ENCODE measurements around the gene RRP1B. TPM values are rescaled to one million over a fixed set of nuclear protein-coding genes. Genes with fewer than 3 reads are reported as not detected.

RRP1B gene
- total and polyA plus RNA-seq, 9 of the 15 experiments (the other 6 are each of a cell fraction or from before 2014, with no cell fraction given), result 6.8 to 66.6 (median 41.9) TPM

DNA sequence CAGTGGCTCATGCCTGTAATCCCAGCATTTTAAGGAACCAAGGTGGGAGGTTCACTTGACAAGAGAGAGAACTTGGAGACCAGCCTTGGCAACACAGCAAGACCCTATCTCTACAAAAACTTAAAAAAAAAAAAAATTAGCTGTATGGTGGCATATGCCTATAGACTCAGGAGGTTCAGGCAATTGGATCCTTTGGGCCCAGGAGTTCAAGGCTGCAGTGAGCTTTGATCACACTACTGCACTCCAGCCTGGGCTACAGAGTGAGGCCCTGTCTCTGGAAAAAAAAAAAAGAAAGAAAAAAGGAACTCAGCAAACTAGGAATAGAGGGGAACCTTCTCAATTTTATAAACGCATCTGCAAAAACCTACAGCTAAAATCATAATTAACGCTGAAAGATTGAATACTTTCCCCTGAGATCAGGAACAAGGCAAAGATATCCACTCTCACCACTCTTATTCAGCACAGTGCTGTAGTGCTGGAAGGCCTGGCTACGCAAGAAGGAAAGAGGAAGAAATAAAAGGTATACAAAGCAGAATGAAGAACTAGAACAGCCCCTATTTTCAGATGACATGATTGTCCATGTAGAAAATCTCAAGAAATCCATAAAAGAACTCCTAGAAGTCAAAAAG is 21.7 kb upstream of the RRP1B start:
- peaks cover 2 to 13% of the 10 kb centered on the region in 2 experiments for H3K27me3 ChIP-seq (ENCODE audit: control insufficient read depth in 2 of 2, insufficient read depth in 2 of 2, low read length in 2 of 2)
- no peaks in the 10 kb centered on the region for H3K36me3 ChIP-seq (ENCODE audit: control insufficient read depth, insufficient read depth, low read length)
- in situ Hi-C loops (cut with MboI), result loop anchor here (25.0 kb wide), 1 partner anchor 475 kb away; the partner anchor contains the start of gene CRYAA
- no peaks in the 10 kb centered on the region for H4K20me1 ChIP-seq (replicated peaks; ENCODE audit: control insufficient read depth, insufficient read depth, low read length)
- intact Hi-C loops (cut with micrococcal nuclease), result no loop called here
- H2AFZ ChIP-seq (ENCODE audit: low read depth, low read length), result no peak overlapping the region
- H3K4me2 ChIP-seq (ENCODE audit: insufficient read depth, low read length), result no peak overlapping the region
- H3K27ac ChIP-seq (ENCODE audit: extremely low read depth, low read depth, low read length), result no peak overlapping the region
- H3K4me1 ChIP-seq (replicated peaks in 1 of 2; ENCODE audit: control insufficient read depth in 2 of 2, insufficient read depth in 2 of 2, low read length in 2 of 2), result no peaks in the 10 kb centered on the region; a peak in 1 of 5 replicates
- no peaks in the 10 kb centered on the region for H3K9me3 ChIP-seq (replicated peaks; ENCODE audit: control insufficient read depth, insufficient read depth, low read depth, low read length)
- H3K4me3 ChIP-seq, result no peak overlapping the region
- BruUV-seq (replicated peaks), result no TSS peak
- no peaks in the 10 kb centered on the region for H3K9me1 ChIP-seq (ENCODE audit: control insufficient read depth, insufficient read depth, low read length)
- POLR2A ChIA-PET, result no interaction called here
- WGBS (ENCODE audit: insufficient coverage, low coverage, missing lambda C conversion rate), result 29% methylated on average over 3 of the region's 3 CpGs
- ATAC-seq (no peak), FAIRE-seq (no peak), DNase-seq (ENCODE audit: extremely low read depth in 1 of 4, low spot score in 3 of 4) (no peak)
- no peaks in the 10 kb centered on the region for H3K79me2 ChIP-seq (ENCODE audit: control insufficient read depth, insufficient read depth, low read length)
- H3K9ac ChIP-seq (ENCODE audit: insufficient read depth in 1 of 2, low read depth in 2 of 2, low read length in 2 of 2), result no peak overlapping the region
- CTCF ChIA-PET (ENCODE audit: low intra/inter-chr PET ratio), result no interaction called here
- TF ChIP-seq, protein P1, sequence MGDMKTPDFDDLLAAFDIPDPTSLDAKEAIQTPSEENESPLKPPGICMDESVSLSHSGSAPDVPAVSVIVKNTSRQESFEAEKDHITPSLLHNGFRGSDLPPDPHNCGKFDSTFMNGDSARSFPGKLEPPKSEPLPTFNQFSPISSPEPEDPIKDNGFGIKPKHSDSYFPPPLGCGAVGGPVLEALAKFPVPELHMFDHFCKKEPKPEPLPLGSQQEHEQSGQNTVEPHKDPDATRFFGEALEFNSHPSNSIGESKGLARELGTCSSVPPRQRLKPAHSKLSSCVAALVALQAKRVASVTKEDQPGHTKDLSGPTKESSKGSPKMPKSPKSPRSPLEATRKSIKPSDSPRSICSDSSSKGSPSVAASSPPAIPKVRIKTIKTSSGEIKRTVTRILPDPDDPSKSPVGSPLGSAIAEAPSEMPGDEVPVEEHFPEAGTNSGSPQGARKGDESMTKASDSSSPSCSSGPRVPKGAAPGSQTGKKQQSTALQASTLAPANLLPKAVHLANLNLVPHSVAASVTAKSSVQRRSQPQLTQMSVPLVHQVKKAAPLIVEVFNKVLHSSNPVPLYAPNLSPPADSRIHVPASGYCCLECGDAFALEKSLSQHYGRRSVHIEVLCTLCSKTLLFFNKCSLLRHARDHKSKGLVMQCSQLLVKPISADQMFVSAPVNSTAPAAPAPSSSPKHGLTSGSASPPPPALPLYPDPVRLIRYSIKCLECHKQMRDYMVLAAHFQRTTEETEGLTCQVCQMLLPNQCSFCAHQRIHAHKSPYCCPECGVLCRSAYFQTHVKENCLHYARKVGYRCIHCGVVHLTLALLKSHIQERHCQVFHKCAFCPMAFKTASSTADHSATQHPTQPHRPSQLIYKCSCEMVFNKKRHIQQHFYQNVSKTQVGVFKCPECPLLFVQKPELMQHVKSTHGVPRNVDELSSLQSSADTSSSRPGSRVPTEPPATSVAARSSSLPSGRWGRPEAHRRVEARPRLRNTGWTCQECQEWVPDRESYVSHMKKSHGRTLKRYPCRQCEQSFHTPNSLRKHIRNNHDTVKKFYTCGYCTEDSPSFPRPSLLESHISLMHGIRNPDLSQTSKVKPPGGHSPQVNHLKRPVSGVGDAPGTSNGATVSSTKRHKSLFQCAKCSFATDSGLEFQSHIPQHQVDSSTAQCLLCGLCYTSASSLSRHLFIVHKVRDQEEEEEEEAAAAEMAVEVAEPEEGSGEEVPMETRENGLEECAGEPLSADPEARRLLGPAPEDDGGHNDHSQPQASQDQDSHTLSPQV (IDR thresholded peaks at IDR 0.05), result no peak
- TF ChIP-seq ZNF232 (CRISPR knock-in tag; IDR thresholded peaks at IDR 0.05), result no peak
- no peak for TF ChIP-seq MAZ (CRISPR knock-in tag; conservative IDR thresholded peaks at IDR 0.05 in 1 of 2, IDR thresholded peaks at IDR 0.05 in 1 of 2)
- no peak for TF ChIP-seq ZC3H4 (CRISPR knock-in tag; IDR thresholded peaks at IDR 0.05; ENCODE audit: borderline replicate concordance)
- no peak for TF ChIP-seq ZBTB49 (CRISPR knock-in tag; IDR thresholded peaks at IDR 0.05; ENCODE audit: borderline replicate concordance)
- no peak for TF ChIP-seq CREB1 (IDR thresholded peaks at IDR 0.05)
- no peak for TF ChIP-seq CREB1 (CRISPR knock-in tag; IDR thresholded peaks at IDR 0.05)
- no peak for TF ChIP-seq ZNF785 (CRISPR knock-in tag; IDR thresholded peaks at IDR 0.05)
- TF ChIP-seq E2F5 (CRISPR knock-in tag; IDR thresholded peaks at IDR 0.05), result no peak
- no peak for TF ChIP-seq MCM7 (IDR thresholded peaks at IDR 0.05)
- no peak for TF ChIP-seq CEBPG (CRISPR knock-in tag; IDR thresholded peaks at IDR 0.05)
- TF ChIP-seq CEBPG (tag; conservative IDR thresholded peaks at IDR 0.05 in 1 of 2, IDR thresholded peaks at IDR 0.05 in 1 of 2), result no peak
- TF ChIP-seq GMEB1 (CRISPR knock-in tag; IDR thresholded peaks at IDR 0.05), result no peak
- no peak for TF ChIP-seq ZNF224 (CRISPR knock-in tag; IDR thresholded peaks at IDR 0.05)

Measured in K562 (cell line).